ENCODE data around the gene COMP.

Gene COMP

DNA sequence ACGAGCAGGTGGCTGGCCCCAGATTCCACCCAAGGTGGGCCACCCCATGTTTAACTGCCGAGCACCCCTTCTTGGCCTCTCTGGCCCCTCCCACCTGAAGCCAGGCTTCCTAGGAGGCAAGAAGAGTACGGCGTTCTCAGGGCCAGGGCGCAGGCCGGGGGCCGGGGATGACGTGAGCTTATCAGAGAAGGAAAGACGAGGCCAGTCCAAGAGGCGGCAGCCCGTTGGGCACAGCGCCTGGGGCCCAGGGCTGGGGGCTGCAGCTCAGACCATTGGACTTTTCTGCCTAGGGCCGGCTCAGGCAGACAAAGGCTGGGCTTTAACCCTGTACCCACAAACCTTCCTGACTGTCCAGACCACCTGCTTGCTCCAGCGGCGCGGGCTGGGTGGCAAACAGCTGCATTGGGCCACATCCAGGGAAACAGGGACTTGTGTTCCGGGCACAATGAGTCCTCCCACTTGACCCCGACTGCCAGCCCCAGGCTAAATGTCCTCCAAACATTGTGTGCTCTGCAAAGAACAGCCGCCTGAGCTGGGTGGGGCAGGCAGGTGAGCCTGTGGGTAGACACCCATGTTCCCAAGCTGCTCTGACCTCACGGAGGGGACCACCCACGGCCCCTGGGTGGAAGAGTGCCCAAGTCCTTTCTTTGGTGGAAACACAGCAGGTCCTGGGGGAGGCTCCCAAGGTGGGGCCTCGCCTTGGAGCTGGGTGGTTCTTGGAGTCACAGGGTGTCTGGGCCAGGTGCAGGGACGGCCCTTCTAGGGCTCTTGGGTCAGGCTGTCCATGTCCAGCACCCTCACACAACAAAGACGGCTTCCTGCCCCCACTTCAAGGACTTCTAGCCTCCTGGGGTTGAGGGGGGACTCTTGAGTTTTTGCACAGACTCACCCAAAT lies 21.9 kb downstream of the COMP start:
- DNase-seq (ENCODE audit: low read depth in 2 of 2), result no peak

DNA sequence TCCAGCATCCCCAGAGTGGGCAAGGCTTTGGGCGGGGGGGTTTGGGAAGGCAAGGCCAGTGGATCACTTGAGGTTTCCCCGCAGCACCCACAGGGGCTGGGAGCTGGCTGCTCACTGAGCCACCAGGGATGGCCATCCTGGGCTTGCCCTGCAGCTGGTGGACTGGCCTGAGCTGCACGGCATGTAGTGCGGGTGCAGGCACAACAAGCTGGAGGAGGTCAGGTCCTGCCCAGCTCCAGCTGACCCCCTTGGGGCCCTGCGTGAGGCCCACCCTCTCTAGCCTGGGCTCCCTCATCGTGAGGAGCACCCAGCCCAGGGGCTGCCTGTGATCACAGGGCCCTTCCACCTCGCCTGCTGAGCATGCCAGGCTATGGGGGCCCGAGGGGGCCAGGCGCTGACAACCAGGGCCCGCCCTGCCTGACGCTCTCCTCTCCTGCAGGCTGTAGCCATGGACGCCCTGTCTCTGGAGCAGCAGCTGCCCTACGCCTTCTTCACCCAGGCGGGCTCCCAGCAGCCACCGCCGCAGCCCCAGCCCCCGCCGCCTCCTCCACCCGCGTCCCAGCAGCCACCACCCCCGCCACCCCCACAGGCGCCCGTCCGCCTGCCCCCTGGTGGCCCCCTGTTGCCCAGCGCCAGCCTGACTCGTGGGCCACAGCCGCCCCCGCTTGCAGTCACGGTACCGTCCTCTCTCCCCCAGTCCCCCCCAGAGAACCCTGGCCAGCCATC lies 22.9 kb downstream of the COMP start:
- DNase-seq (ENCODE audit: low read depth in 2 of 2), result no peak

DNA sequence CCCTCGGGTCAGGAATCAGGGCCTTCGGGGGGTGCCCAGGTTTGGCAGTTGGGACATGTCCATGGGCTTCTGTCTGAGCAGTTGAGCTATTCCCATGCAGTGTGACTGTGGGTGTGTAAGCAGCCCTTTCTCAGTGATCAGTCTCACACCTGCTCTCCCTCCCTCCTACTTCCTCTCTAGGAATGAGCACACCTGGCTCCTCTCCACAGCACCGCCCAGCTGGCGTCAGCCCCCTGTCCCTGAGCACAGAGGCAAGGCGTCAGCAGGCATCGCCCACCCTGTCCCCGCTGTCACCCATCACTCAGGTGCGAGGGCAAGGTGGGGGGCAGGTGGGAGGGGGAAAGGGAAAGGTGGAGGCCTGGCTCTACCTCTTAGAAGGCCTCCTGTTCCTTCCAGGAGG lies 25.9 kb downstream of the COMP start:
- no peak for DNase-seq (ENCODE audit: low read depth in 2 of 2)

DNA sequence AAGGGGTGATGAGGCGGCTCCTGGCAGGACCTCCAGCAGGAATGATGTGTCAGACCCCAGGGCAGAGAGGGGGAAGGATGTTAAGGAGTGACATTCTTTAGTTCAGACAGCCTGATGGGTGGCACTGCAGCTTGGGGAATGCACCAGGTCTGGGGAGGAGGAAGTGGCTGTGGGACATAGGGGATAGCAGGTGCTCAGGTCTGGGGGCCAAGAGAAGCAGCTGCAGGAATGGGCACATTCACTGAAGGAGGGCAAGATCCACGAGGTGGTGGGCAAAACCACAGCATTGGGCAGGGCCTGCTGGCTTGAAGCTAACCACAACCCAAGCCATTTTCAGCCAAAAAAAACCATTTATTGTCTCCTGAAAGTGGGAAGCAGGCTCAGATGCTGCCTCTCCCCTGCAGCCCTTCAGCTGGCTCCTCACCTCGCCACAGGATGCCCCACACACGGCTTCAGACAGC lies 26.5 kb downstream of the COMP start:
- DNase-seq (ENCODE audit: low read depth in 2 of 2), result no peak

DNA sequence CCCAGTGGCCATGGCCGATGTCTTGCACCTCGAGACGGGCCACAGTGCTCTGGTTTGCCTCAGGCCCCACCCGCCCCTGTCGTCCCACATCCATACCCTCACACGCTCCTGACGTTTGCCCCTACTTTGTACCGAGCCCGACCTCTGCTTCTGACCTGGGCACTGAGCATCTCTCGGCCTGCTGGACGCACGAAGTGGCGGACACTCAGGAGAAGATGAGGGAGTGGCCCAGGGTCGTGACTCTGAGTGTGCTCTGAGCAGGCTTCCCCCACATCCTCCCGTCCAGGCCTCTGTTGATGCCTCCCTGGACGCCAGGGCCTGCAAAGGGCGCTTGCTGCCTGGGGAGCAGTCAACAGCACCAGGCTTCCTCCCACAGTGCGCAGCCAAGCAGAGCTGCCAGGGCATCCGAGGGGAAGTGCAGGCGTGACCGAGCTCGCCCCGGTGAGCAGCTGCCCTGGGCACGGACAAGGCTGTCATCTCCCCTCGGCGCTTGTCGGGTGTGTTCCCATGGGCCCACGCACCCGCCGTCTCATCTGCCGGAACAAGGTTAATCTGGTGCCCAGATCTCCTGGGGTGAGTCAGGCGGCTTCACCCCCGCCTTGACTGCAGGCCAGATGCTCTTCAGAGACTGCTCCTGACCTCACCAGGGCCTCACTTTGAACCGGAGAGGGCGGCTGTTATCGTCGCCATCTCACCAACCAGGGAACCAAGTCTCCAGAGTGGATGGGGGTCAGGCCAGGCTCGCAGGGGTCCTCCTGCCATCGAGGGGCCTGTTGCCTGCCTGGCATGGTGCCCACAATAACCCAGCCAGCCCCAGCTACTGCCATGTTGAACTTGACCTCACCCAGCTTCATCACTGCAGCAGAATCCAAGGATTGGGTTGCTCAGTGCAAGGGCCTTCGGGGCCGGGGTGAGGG lies 27.2 kb downstream of the COMP start:
- no peak for DNase-seq (ENCODE audit: low read depth in 2 of 2)

DNA sequence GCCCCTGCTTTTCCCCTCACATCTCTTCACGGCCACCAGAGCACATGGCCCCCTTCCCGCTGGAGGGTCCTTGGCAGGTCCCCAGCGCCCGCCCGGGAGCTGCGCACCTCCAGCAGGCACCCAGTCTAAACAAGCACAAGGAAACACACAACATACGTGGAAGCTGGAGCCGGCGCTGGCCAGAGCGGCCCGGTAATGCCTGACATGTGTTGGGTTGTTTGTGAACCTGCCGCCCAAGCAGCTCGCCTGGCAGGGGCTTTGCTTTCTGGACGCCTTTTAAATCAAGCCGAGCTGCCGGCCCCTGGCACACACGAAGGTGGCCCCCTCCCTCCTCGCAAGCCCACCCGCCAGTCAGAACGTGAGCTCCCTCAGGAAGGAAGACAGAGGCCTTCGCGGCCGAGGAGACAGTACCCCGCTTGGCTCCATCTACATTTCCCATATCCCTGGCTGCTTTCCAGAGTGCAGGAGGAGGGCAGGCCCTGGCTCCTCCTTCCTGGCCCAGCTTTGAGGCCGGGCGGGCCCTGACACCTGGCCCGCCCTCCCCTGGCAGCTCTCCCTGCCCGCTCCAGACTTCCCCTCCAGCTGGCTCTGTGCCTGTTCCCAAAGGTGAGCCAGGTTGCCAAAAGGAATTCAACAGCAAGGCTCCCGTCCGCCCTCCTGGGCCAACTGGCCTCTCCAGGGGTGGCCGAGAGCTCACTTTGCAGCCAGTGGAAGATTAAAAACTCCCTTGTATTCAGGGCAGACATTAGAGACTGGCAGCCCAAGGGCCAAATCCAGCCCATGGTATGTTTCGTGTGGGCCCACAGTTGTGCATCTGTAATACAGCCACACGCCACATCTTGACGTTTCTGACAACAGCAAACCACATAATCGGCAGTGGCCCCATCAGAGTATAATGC lies 28.7 kb downstream of the COMP start:
- no peak for DNase-seq (ENCODE audit: low read depth in 2 of 2)

DNA sequence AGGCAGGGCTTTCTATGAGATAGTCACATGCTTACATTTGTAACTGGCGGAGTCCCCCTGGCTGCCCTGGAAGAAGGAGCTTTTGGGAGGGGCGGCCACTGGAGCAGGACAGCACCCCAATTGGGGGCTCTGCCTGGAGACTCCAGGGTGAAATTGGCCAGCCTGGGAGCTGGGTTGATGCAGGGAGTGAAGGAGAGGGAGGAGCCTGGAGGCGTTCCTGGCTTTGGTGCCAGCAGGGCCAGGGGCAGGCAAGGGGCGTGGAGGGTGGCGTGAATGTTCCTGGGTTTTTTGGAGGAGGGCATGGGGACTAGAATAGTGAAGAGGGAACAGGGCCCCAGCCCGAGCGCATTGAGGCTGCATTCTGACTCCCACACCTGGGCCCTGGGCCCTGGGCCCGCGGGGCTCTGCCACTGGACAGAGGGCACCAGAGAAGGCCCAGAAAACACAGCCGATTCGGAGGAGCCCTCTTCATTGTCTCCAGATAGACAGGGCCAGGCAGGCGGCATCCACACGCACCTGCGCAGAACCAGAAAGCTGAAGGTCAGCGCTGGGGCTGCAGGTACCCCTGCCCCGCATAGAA lies 29.5 kb downstream of the COMP start:
- no peak for DNase-seq (ENCODE audit: low read depth in 2 of 2)

DNA sequence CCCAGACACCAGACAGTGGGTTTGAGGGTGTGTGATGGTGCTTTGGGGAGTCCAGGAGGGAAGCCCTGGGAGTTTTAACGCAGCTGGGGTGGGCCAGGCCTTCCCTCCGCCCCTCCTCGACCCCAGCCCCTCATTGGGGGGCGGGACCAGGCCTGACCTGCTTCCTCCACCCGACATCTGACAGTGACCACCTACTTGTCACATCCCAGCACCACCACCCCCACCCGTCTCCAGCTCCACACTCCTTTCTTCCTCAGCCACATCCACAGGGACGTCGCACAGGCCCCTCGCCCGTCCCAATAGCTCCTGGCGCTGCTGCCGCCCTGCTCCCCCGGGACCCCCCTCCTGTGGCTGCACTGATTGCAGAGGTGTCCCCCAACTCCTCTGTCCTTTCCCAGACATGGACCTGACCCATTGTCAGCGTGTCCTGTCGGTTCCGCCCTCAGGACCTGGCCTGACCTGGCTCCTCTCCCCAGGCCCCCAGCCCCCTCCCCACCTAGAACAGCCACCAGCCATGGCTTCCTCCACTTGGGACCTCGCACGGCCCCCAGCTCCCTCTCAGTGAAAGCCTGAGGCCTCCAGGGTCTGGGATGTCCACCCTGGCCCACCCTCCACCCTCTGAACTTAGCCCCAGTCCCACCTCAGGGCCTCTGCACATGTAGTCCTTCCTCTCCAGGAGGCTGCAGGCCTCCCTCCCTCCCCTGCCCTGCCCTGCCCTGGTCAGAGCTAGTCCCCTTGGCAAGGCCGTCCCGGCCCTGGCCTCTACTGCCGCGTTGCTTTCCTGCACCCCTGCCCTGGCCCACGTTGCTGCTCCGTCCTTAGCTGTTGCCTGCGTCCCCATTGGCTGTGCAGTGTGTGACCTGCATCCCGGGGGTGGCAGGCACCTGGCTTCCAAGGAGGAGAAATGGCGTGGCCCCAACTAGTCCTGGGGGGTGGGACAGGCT lies 30.4 kb downstream of the COMP start:
- DNase-seq (ENCODE audit: low read depth in 2 of 2), result no peak

DNA sequence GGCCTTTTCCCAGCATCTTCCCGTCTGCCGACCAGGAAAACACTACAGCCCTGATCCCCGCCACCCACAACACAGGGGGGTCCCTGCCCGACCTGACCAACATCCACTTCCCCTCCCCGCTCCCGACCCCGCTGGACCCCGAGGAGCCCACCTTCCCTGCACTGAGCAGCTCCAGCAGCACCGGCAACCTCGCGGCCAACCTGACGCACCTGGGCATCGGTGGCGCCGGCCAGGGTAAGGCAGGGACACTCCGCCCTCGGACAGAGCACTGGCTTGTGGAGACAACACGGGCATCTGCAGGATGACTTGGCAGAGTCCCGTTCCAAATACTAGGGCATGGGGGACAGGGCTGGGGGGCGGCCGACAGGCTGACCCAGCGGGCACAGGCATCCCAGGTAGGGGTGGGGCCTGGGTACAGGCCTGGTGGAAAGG lies 31.1 kb downstream of the COMP start:
- DNase-seq (ENCODE audit: low read depth in 2 of 2), result no peak

DNA sequence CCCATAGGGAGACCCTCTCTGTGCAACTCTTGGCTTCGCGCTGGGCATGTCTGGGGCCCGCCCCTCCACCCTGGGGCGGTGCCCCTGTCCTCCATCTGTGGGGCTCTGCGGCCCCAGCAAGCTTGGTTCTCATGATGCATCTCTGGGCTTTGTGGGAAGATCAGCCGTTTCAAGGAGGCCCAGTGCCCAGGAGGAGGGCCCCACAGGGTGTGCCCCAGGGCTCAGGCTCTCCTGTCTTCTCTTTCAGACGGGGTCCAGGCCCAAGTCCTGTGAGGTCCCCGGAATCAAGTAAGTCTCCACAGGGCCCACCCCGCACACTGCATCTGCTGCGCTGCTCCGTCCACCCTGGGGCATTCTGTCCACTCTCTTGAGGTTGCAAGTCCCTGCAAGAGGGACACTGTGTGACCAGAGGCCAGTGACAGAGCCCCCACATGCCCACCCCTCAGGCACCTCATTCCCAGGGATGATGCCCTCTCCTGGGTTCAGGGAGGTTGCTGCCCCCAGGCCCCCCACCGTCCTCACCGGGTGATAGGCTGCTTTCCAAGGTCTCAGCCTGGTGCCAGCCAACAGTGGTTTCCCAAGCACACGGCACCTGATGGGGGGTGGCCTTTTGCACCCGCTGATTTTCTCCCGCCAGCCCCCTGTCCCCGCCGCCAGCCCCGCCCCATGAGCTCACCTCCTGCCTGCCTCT lies 31.7 kb downstream of the COMP start:
- no peak for DNase-seq (ENCODE audit: low read depth in 2 of 2)

DNA sequence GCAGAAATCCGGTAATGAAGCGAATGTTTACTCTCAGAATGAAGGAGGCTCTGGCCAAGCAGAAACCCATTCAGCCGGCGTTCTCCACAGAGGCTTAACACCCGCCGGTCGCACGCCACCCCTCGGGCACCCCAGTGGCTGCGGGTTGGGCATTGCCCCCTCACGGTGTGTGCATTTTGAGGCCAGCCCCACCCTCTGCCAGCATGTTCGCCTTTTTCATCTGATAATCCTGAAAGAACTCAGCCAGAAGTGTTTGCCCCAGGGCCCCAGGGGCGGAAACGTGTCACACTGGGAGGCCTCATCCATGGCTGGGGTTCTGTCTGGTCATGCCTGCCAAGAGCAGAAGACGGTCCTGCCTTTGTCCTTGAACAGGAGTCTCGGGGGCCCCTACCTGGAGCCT lies 34.2 kb downstream of the COMP start:
- no peak for DNase-seq (ENCODE audit: low read depth in 2 of 2)

DNA sequence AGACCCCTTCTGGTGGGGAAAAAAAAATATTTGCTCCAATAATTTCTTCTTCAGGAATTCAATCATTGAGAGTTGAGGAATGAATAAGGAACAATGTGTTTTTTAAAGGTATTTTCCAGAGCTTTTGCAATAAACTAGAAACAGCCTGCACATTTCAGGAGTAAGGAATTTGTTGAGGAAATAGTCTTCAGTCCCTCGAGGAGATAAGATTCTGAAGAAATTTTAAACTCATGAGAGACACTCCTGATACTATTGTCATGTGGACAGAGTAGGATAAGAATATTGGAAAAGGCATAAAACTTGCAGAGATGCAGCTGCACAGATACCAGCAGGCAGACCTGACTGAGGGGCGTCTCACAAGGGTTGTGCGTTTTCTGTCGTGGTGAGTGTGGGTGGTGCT lies 36.6 kb downstream of the COMP start:
- DNase-seq (ENCODE audit: low read depth in 2 of 2), result no peak

DNA sequence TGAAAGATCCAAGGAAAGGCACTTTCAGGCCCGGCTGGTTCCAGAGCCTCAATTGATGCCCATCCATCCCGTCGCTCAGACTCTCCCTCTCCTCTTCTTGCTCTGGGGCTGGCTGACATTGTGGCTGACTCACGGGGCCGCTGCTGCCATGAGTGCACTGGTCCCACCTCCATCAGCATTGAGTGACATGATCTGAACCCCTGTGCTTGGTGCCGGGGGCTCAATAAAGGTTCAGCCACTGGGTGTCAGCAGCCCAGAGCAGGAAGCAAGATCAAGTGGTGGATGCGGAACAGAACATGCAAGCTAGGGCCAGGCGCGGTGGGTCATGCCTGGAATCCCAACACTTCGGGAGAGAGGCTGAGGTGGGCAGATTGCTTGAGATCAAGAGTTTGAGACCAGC lies 39.5 kb downstream of the COMP start:
- DNase-seq (ENCODE audit: low read depth in 2 of 2), result no peak

DNA sequence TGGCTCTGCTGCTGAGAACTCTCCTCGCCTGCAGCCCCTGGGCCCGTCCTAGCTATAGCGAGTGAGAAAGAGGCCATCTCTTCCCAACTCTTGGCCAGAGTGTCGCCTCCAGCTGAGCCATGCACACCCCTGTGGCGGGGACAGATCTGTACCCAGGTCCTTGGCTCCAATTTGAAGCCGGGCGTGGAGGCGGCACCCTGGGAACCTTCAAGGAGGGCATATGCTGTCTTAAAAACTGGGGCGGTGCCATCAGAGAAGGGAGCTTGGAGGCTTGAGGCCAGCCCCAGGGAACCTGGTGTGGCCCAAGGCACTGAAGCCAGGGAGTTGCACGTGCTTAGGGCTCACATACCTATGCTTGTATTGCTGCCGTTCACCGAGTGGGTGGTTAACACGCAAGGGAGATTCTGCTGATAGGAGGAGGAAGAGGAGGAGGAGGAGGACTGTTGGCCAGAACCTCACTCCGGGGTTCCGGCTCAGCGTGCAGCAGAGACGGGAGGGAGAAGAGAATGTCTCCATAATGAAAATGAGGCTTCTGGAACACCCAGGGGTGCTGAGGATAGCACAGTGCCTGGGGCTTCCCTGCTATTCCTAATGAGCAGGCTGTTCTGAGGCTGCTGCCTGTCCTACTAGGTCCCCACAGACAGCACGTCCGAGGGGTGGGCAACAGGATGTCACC lies 40.7 kb downstream of the COMP start:
- no peak for DNase-seq (ENCODE audit: low read depth in 2 of 2)

DNA sequence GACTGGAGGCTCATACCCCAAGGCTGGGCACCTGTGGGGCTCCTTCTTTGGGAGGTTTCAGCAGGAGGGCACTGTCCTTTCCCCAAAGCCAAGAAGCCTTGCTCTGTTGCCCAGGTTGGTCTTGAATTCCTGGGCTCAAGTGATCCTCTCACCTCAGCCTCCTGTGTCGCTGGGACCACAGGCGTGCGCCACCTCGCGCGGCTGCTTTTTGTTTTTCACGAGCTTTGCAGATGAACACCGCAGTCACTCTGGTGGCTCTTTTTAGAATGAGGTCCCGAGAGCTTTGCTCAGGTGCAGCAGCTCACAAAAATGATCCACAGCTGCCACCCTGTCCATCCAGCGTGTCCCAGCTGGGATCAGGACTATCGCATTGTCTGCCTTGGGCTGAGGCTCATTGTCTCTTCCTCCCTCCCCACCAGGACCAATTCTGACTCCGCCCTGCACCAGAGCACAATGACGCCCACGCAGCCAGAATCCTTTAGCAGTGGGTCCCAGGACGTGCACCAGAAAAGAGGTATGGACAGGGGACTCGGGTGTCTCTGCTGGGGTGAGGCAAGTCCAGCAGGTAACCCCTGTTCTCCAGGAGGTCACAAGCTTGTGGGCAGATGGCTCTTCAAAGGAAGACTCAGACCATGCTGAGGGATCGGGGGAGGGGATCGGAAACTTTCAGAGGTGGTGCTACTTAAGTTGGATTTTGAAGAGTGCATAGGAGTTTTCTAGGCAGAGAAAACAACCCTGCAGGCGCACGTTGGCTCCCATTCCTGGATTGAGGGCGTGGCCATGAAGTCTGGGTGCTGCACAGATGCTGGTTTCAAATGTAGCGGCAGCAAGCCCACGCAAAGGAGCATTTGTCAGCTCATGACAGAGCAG lies 41.5 kb downstream of the COMP start:
- no peak for DNase-seq (ENCODE audit: low read depth in 2 of 2)

DNA sequence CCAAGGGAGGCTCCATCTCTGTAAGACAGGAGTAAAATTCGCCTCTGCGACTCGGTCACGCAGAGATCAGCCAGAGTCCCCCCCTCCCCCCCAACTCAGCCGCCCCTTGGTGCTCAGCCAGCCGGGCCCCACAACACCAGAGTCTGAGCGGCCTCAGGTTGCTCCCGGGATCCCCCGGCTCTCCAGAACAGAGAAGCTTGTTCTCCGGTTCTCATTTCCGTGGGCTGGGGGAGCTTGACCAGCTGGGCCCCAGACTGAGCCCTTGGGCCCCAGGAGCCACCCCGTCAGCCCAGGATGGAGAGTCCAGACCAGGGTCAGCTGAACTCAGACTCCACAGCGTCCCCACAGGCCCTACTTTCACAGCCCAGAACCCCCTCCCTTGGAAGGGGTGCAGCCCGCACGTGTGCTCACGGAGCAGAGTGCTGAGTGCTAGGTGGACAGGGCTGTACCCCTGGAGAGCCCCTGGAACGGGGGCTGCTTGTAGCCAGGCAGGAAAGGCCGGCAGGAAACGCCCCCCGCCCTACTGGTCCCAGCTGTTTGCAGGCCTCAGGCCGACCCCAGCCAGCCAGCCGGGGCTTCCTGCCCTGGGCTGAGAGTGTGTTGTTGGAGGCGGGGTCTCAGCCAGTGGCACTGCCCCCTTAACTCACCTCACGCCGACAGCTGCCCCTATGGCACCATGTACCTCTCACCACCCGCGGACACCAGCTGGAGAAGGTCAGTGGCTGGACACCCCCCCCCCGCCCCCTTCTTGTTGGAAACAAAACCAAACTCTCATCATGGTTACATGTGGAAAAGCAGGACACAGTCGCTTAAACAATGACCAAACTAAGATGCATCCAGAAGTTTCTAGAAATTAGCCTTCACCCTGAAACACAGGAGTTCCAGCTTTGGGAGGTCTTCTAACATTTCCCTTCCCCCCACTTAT lies 44.4 kb downstream of the COMP start:
- no peak for DNase-seq (ENCODE audit: low read depth in 2 of 2)
